Measurements from ENCODE around the gene MMP24.

Gene MMP24

GRCh38 chr20:35263532-35264341 is 37.2 kb downstream of the MMP24 start:
- TF ChIP-seq TAF1 (IDR thresholded peaks at IDR 0.05; ENCODE audit: borderline replicate concordance, insufficient read depth, low read length) (no peak), FOXP2 (optimal IDR thresholded peaks at IDR 0.05; ENCODE audit: borderline replicate concordance, extremely low read depth, extremely low read length, insufficient read depth) (no peak), SIN3A (IDR thresholded peaks at IDR 0.05; ENCODE audit: borderline replicate concordance, insufficient read depth, low read length) (no peak), REST (IDR thresholded peaks at IDR 0.05; ENCODE audit: insufficient read depth in 1 of 2, low read depth in 2 of 2, low read length in 2 of 2) (no peak), POLR2AphosphoS5 (IDR thresholded peaks at IDR 0.05; ENCODE audit: low read depth, low read length) (no peak)

GRCh38 chr20:35264755-35265154 is 38.3 kb downstream of the MMP24 start:
- no peak for TF ChIP-seq TAF1 (IDR thresholded peaks at IDR 0.05; ENCODE audit: borderline replicate concordance, insufficient read depth, low read length)
- no peak for TF ChIP-seq FOXP2 (optimal IDR thresholded peaks at IDR 0.05; ENCODE audit: borderline replicate concordance, extremely low read depth, extremely low read length, insufficient read depth)
- no peak for TF ChIP-seq POLR2AphosphoS5 (IDR thresholded peaks at IDR 0.05; ENCODE audit: low read depth, low read length)
- TF ChIP-seq REST (IDR thresholded peaks at IDR 0.05; ENCODE audit: insufficient read depth in 1 of 2, low read depth in 2 of 2, low read length in 2 of 2) = no peak
- TF ChIP-seq SIN3A (IDR thresholded peaks at IDR 0.05; ENCODE audit: borderline replicate concordance, insufficient read depth, low read length) = no peak

- TF ChIP-seq POLR2AphosphoS5 (IDR thresholded peaks at IDR 0.05; ENCODE audit: low read depth, low read length) = no peak
- no peak for TF ChIP-seq REST (IDR thresholded peaks at IDR 0.05; ENCODE audit: insufficient read depth in 1 of 2, low read depth in 2 of 2, low read length in 2 of 2)
- TF ChIP-seq SIN3A (IDR thresholded peaks at IDR 0.05; ENCODE audit: borderline replicate concordance, insufficient read depth, low read length) = no peak
- TF ChIP-seq TAF1 (IDR thresholded peaks at IDR 0.05; ENCODE audit: borderline replicate concordance, insufficient read depth, low read length) = no peak
Measured at GRCh38 chr20:35267092-35267491, 40.6 kb downstream of the MMP24 start.

GRCh38 chr20:35269055-35269781 is 42.7 kb downstream of the MMP24 start:
- TF ChIP-seq TAF1 (IDR thresholded peaks at IDR 0.05; ENCODE audit: borderline replicate concordance, insufficient read depth, low read length) (no peak), SIN3A (IDR thresholded peaks at IDR 0.05; ENCODE audit: borderline replicate concordance, insufficient read depth, low read length) (no peak), POLR2AphosphoS5 (IDR thresholded peaks at IDR 0.05; ENCODE audit: low read depth, low read length) (no peak), REST (IDR thresholded peaks at IDR 0.05; ENCODE audit: insufficient read depth in 1 of 2, low read depth in 2 of 2, low read length in 2 of 2) (0 out of 4 replicates have a peak, but pooled peaks of 1 of the 2 experiments have one; percentile 11), FOXP2 (optimal IDR thresholded peaks at IDR 0.05; ENCODE audit: borderline replicate concordance, extremely low read depth, extremely low read length, insufficient read depth) (no peak)
